H9 (cell line): Measurements from ENCODE around the gene ZBTB7A. TPM values are rescaled to one million over a fixed set of nuclear protein-coding genes. Genes with fewer than 3 reads are reported as not detected.
A peak's percentile ranks its signal among the peaks of the same experiment; 100 is the strongest.

Source experiments
- DNase-seq: peaks from one replicate; pipeline ENCODE4 v3.0.0-alpha.2; 2017
- H2AFZ ChIP-seq: one replicate; pipeline ENCODE4 v1.6.1; 2013; ENCODE audit warnings: mild to moderate bottlenecking, low read length, control low read depth, moderate library complexity
- H2AK5ac ChIP-seq: 2 replicates; pipeline ENCODE4 v1.6.1; 2013; ENCODE audit warnings: low read length, control low read depth, mixed read lengths; ENCODE audit not compliant: insufficient read length
- H2BK120ac ChIP-seq: one replicate; pipeline ENCODE4 v1.6.1; 2013; ENCODE audit warnings: low read depth, mild to moderate bottlenecking, low read length, control low read depth, inconsistent platforms; ENCODE audit not compliant: poor library complexity, severe bottlenecking
- H2BK12ac ChIP-seq: 2 replicates; pipeline ENCODE4 v1.6.1; 2013; ENCODE audit warnings: low read length, control low read depth, mixed read lengths, low read depth; ENCODE audit not compliant: insufficient read length
- H2BK15ac ChIP-seq: 2 replicates; pipeline ENCODE4 v1.6.1; 2013; ENCODE audit warnings: low read depth, low read length, control low read depth
- H2BK20ac ChIP-seq: one replicate; pipeline ENCODE4 v1.6.1; 2013; ENCODE audit warnings: low read depth, mild to moderate bottlenecking, low read length, control low read depth, inconsistent platforms; ENCODE audit not compliant: poor library complexity, severe bottlenecking
- H2BK5ac ChIP-seq: 2 replicates; pipeline ENCODE4 v1.6.1; 2013; ENCODE audit warnings: low read length, control low read depth, mixed read lengths; ENCODE audit not compliant: insufficient read length
- H3K14ac ChIP-seq: 2 replicates; pipeline ENCODE4 v1.6.1; 2013; ENCODE audit warnings: low read length, control low read depth; ENCODE audit not compliant: insufficient read depth
- H3K18ac ChIP-seq: 2 replicates; pipeline ENCODE4 v1.6.1; 2013; ENCODE audit warnings: low read depth, mild to moderate bottlenecking, mixed read lengths, low read length, control low read depth; ENCODE audit not compliant: insufficient read length
- H3K23ac ChIP-seq: 2 replicates; pipeline ENCODE4 v1.6.1; 2013; ENCODE audit warnings: low read length, control low read depth, mixed read lengths, low read depth; ENCODE audit not compliant: insufficient read length
- H3K23me2 ChIP-seq: 2 replicates; pipeline ENCODE4 v1.6.1; 2013; ENCODE audit warnings: low read depth, mild to moderate bottlenecking, mixed read lengths, low read length, control low read depth; ENCODE audit not compliant: insufficient read length, poor library complexity, severe bottlenecking
- H3K27ac ChIP-seq: 2 replicates; pipeline ENCODE4 v1.5.1; 2013; ENCODE audit warnings: low read length, control low read depth, mixed read lengths, low read depth; ENCODE audit not compliant: insufficient read length
- H3K27me3 ChIP-seq: 2 replicates; pipeline ENCODE4 v1.6.1; 2013; ENCODE audit warnings: low read length, control low read depth, inconsistent platforms; ENCODE audit not compliant: insufficient read depth
- H3K4ac ChIP-seq: 2 replicates; pipeline ENCODE4 v1.6.1; 2013; ENCODE audit warnings: low read depth, mild to moderate bottlenecking, control low read depth, inconsistent platforms, low read length, moderate library complexity
- H3K4me1 ChIP-seq: 2 replicates; pipeline ENCODE4 v1.6.1; 2013; ENCODE audit warnings: low read length, control low read depth, inconsistent platforms; ENCODE audit not compliant: insufficient read depth
- H3K4me2 ChIP-seq: 2 replicates; pipeline ENCODE4 v1.6.1; 2013; ENCODE audit warnings: low read length, control low read depth, mixed read lengths; ENCODE audit not compliant: insufficient read length, insufficient read depth
- H3K56ac ChIP-seq: 2 replicates; pipeline ENCODE4 v1.6.1; 2013; ENCODE audit warnings: low read depth, mild to moderate bottlenecking, mixed read lengths, low read length, control low read depth; ENCODE audit not compliant: insufficient read length
- H3K79me1 ChIP-seq: 2 replicates; pipeline ENCODE4 v1.6.1; 2013; ENCODE audit warnings: low read depth, mild to moderate bottlenecking, moderate library complexity, low read length, control low read depth, inconsistent platforms; ENCODE audit not compliant: insufficient read depth, poor library complexity, severe bottlenecking
- H3K79me2 ChIP-seq: 2 replicates; pipeline ENCODE4 v1.6.1; 2013; ENCODE audit warnings: low read length, control low read depth, inconsistent platforms; ENCODE audit not compliant: insufficient read depth
- H3K9ac ChIP-seq: 2 replicates; pipeline ENCODE4 v1.6.1; 2013; ENCODE audit warnings: low read length, control low read depth, mixed read lengths; ENCODE audit not compliant: insufficient read length; ENCODE audit errors: extremely low read depth
- H3K9me3 ChIP-seq: one replicate; pipeline ENCODE4 v1.6.1; 2013; ENCODE audit warnings: low read depth, low read length, inconsistent platforms; ENCODE audit not compliant: control insufficient read depth
- H3T11ph ChIP-seq: one replicate; pipeline ENCODE4 v1.6.1; 2013; ENCODE audit warnings: mild to moderate bottlenecking, low read length, control low read depth, inconsistent platforms
- H4K20me1 ChIP-seq: one replicate; pipeline ENCODE4 v1.6.1; 2013; ENCODE audit not compliant: control insufficient read depth, insufficient read length, insufficient read depth
- H4K5ac ChIP-seq: 2 replicates; pipeline ENCODE4 v1.6.1; 2013; ENCODE audit warnings: low read depth, mild to moderate bottlenecking, mixed read lengths, low read length, control low read depth; ENCODE audit not compliant: insufficient read length
- H4K8ac ChIP-seq: replicated peaks from 2 replicates; pipeline ENCODE4 v1.6.1; 2013; ENCODE audit warnings: low read length, control low read depth, mixed read lengths, low read depth; ENCODE audit not compliant: insufficient read length
- H4K91ac ChIP-seq: 2 replicates; pipeline ENCODE4 v1.6.1; 2013; ENCODE audit warnings: low read depth, mild to moderate bottlenecking, moderate library complexity, mixed read lengths, low read length, control low read depth; ENCODE audit not compliant: insufficient read length
- H3K27ac Mint-ChIP-seq, 3 experiments: 2 replicates in 2 of 3; 3 replicates in 1 of 3; pipeline ENCODE4 v1.8.0; 2020 to 2021; ENCODE audit warnings: mixed read lengths in 3 of 3, mild to moderate bottlenecking in 1 of 3, moderate library complexity in 1 of 3
- H3K27me3 Mint-ChIP-seq: 2 replicates; pipeline ENCODE4 v1.8.0; 2021; ENCODE audit warnings: low read depth, mild to moderate bottlenecking, moderate library complexity, mixed read lengths
- H3K36me3 Mint-ChIP-seq, 3 experiments: 2 replicates in 2 of 3; 3 replicates in 1 of 3; pipeline ENCODE4 v1.8.0; 2020 to 2021; ENCODE audit warnings: low read depth in 3 of 3, mixed read lengths in 3 of 3; ENCODE audit not compliant: insufficient read depth in 1 of 3
- H3K4me1 Mint-ChIP-seq, 2 experiments: 2 replicates each; pipeline ENCODE4 v1.8.0; 2020; ENCODE audit warnings: mixed read lengths in 2 of 2
- H3K4me3 Mint-ChIP-seq, 2 experiments: 2 replicates in 1 of 2; 3 replicates in 1 of 2; pipeline ENCODE4 v1.8.0; 2020 to 2021; ENCODE audit warnings: mild to moderate bottlenecking in 2 of 2, mixed read lengths in 2 of 2, moderate library complexity in 1 of 2
- H3K9me3 Mint-ChIP-seq, 2 experiments: 2 replicates in 1 of 2; 3 replicates in 1 of 2; pipeline ENCODE4 v1.8.0; 2020; ENCODE audit warnings: mild to moderate bottlenecking in 2 of 2, mixed read lengths in 2 of 2, moderate library complexity in 1 of 2
- CTCF ChIP-seq: fragments of 200-600 bp; sonication (generic); conservative IDR thresholded peaks from 3 replicates; pipeline ENCODE4 v1.8.0; 2021; ENCODE audit warnings: antibody characterized with exemption, mild to moderate bottlenecking
- WGBS: extraction: QIAGEN DNeasy Blood & Tissue Kit; methylation state at CpG from one replicate; pipeline ENCODE4 v1.1.7; 2013; ENCODE audit warnings: missing lambda C conversion rate, low lambda C conversion rate, mixed read lengths; ENCODE audit not compliant: insufficient read length; ENCODE audit errors: extremely low coverage; 5-methylcytosine and 5-hydroxymethylcytosine counted together
- total RNA-seq: library from RNA; stranded (reverse); gene quantifications from 2 replicates; pipeline ENCODE4 v1.2.1, GENCODE V29; 2021

ZBTB7A gene
- total RNA-seq, 1 experiment from 2014 or later: 24.9 TPM

GRCh38 chr19:4046362-4046691 is 20.4 kb downstream of the ZBTB7A start:
- H2BK15ac ChIP-seq: no peak overlapping the region
- no peak overlapping the region for H3K14ac ChIP-seq
- H3T11ph ChIP-seq: no peak overlapping the region
- H4K91ac ChIP-seq: no peak overlapping the region
- H4K8ac ChIP-seq: no peak overlapping the region
- H3K4me1 ChIP-seq: no peaks in the 10 kb centered on the region
- H3K79me2 ChIP-seq: peaks cover 3% of the 10 kb centered on the region; the same call in 1 of the 2 replicates
- Mint-ChIP-seq H3K27ac (peak overlapping the region in 1 of 3 experiments; percentile 89; a peak in 2 of 7 replicates), H3K9me3 (no peaks in the 10 kb centered on the region; a peak in 1 of 5 replicates), H3K4me1 (peaks cover 0 to 14% of the 10 kb centered on the region in 2 experiments; a peak in 3 of 4 replicates), H3K36me3 (peaks cover 12 to 31% (median 30%) of the 10 kb centered on the region in 3 experiments; a peak in 6 of 7 replicates), H3K4me3 (no peak overlapping the region), H3K27me3 (no peaks in the 10 kb centered on the region)
- H3K79me1 ChIP-seq: no peaks in the 10 kb centered on the region
- H3K23me2 ChIP-seq: no peaks in the 10 kb centered on the region
- H3K23ac ChIP-seq: no peak overlapping the region
- H3K4ac ChIP-seq: no peak overlapping the region
- no peak overlapping the region for H2BK5ac ChIP-seq
- H2BK120ac ChIP-seq: no peak overlapping the region
- H3K9me3 ChIP-seq: no peaks in the 10 kb centered on the region
- no peak overlapping the region for H3K27ac ChIP-seq
- DNase-seq: no peak
- H4K20me1 ChIP-seq: no peaks in the 10 kb centered on the region
- no CpG with 5 or more reads among the region's 7 CpGs for WGBS
- H3K27me3 ChIP-seq: no peaks in the 10 kb centered on the region
- no peak overlapping the region for H2AFZ ChIP-seq
- H2AK5ac ChIP-seq: no peak overlapping the region
- no peak overlapping the region for H4K5ac ChIP-seq
- no peak for TF ChIP-seq CTCF
- H3K4me2 ChIP-seq: no peak overlapping the region
- no peak overlapping the region for H3K9ac ChIP-seq
- no peak overlapping the region for H3K56ac ChIP-seq
- H3K18ac ChIP-seq: no peak overlapping the region
- H2BK20ac ChIP-seq: no peak overlapping the region
- H2BK12ac ChIP-seq: no peak overlapping the region
